ENCODE results near the gene ZNF217. TPM values are rescaled to one million over a fixed set of nuclear protein-coding genes. Genes with fewer than 3 reads are reported as not detected.

The ZNF217 gene
- total and polyA plus RNA-seq, 9 of the 15 experiments (the other 6 are each of a cell fraction or from before 2014, with no cell fraction given) = 3.0 to 41.8 (median 16.8) TPM

DNA sequence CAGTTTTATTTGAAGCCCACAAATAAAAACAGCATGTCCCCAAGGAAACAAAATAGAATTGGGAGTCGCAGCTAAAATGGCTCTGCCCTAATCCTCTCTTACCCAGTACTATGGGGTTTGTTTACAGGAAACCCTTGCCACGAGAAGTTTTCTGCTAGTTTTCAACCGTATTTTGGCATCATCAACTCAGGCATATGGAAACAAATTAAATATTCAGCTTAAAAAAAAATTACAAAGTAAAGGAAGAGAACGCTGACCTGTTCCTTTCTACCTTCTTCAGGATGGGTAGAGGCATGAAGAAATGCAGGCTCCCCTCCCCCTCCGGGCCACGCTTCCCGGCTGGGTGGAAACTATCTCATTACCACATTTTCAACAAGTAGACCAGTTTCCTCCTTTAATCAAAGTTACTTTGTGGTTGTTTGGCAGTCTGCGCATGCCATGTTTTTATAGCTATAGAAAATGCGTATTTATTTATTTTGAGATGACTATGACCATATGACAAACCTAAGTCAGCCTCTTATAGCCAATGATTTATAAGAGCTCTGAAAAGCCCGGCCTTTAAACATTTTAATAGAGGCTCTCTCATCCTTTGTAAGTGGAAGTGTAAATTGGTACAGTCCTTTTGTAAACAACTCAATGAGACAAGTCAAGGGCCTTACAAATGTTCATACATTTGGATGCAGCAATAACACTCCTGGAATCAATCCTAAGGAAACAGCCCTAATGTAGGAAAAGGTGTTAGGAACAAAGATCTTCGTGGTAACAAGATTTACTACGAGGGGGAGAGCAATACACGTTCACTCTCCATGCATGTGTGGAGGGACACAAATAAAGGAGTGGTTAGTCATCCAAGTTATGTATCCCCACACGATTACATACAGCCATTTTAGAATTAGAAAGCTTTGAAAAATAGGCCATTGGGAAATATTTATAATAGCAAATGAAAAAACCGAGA is 16.1 kb upstream of the ZNF217 start (continued):
- no peak for TF ChIP-seq CCAR2 (IDR thresholded peaks at IDR 0.05; ENCODE audit: low read depth, low read length)
- no peak for TF ChIP-seq HIVEP1 (CRISPR knock-in tag; IDR thresholded peaks at IDR 0.05)
- TF ChIP-seq ZFP30 (CRISPR knock-in tag; IDR thresholded peaks at IDR 0.05; ENCODE audit: borderline replicate concordance) = no peak
- no peak for TF ChIP-seq ZFP1 (CRISPR knock-in tag; IDR thresholded peaks at IDR 0.05)
- peak; percentile 30 for TF ChIP-seq BRD9 (IDR thresholded peaks at IDR 0.05; ENCODE audit: low read depth, partially characterized antibody)
- TF ChIP-seq, protein P1, sequence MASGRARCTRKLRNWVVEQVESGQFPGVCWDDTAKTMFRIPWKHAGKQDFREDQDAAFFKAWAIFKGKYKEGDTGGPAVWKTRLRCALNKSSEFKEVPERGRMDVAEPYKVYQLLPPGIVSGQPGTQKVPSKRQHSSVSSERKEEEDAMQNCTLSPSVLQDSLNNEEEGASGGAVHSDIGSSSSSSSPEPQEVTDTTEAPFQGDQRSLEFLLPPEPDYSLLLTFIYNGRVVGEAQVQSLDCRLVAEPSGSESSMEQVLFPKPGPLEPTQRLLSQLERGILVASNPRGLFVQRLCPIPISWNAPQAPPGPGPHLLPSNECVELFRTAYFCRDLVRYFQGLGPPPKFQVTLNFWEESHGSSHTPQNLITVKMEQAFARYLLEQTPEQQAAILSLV (tag; IDR thresholded peaks at IDR 0.05) = no peak
- TF ChIP-seq, protein P2, sequence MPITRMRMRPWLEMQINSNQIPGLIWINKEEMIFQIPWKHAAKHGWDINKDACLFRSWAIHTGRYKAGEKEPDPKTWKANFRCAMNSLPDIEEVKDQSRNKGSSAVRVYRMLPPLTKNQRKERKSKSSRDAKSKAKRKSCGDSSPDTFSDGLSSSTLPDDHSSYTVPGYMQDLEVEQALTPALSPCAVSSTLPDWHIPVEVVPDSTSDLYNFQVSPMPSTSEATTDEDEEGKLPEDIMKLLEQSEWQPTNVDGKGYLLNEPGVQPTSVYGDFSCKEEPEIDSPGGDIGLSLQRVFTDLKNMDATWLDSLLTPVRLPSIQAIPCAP (CRISPR knock-in tag; IDR thresholded peaks at IDR 0.05; ENCODE audit: borderline replicate concordance) = no peak
- TF ChIP-seq ZNF121 (CRISPR knock-in tag; conservative IDR thresholded peaks at IDR 0.05) = no peak
- TF ChIP-seq GABPB1 (CRISPR knock-in tag; IDR thresholded peaks at IDR 0.05) = no peak
- no peak for TF ChIP-seq RBFOX2 (IDR thresholded peaks at IDR 0.05; ENCODE audit: low read depth, low read length)
- TF ChIP-seq TCFL5 (CRISPR knock-in tag; conservative IDR thresholded peaks at IDR 0.05) = no peak
- TF ChIP-seq CHD2 (IDR thresholded peaks at IDR 0.05; ENCODE audit: low read depth, low read length) = peak; percentile 47; the same call in 1 of the 2 replicates
- peak; percentile 74 for TF ChIP-seq ZNF175 (CRISPR knock-in tag; IDR thresholded peaks at IDR 0.05; ENCODE audit: low read depth)
- TF ChIP-seq DMBX1 (CRISPR knock-in tag; IDR thresholded peaks at IDR 0.05; ENCODE audit: borderline replicate concordance) = peak; percentile 63; the same call in 1 of the 2 replicates
- TF ChIP-seq DNMT1 (IDR thresholded peaks at IDR 0.05) = no peak
- no peak for TF ChIP-seq KDM1A (IDR thresholded peaks at IDR 0.05)
- 0 out of 2 replicates have a peak, but pooled peaks have one; percentile 45 for TF ChIP-seq PYGO2 (tag; IDR thresholded peaks at IDR 0.05)
- no peak for TF ChIP-seq ZBED1 (IDR thresholded peaks at IDR 0.05)
- TF ChIP-seq MED1 (CRISPR knock-in tag; IDR thresholded peaks at IDR 0.05; ENCODE audit: borderline replicate concordance) = no peak
- TF ChIP-seq, protein P3, sequence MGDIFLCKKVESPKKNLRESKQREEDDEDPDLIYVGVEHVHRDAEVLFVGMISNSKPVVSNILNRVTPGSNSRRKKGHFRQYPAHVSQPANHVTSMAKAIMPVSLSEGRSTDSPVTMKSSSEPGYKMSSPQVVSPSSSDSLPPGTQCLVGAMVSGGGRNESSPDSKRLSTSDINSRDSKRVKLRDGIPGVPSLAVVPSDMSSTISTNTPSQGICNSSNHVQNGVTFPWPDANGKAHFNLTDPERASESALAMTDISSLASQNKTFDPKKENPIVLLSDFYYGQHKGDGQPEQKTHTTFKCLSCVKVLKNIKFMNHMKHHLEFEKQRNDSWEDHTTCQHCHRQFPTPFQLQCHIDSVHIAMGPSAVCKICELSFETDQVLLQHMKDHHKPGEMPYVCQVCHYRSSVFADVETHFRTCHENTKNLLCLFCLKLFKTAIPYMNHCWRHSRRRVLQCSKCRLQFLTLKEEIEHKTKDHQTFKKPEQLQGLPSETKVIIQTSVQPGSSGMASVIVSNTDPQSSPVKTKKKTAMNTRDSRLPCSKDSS (IDR thresholded peaks at IDR 0.05; ENCODE audit: low read depth, partially characterized antibody) = no peak
- no peak for TF ChIP-seq SAFB (IDR thresholded peaks at IDR 0.05; ENCODE audit: borderline replicate concordance, low read depth, low read length)
- TF ChIP-seq, protein P4, sequence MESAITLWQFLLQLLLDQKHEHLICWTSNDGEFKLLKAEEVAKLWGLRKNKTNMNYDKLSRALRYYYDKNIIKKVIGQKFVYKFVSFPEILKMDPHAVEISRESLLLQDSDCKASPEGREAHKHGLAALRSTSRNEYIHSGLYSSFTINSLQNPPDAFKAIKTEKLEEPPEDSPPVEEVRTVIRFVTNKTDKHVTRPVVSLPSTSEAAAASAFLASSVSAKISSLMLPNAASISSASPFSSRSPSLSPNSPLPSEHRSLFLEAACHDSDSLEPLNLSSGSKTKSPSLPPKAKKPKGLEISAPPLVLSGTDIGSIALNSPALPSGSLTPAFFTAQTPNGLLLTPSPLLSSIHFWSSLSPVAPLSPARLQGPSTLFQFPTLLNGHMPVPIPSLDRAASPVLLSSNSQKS (CRISPR knock-in tag; IDR thresholded peaks at IDR 0.05) = no peak
- TF ChIP-seq, protein P5, sequence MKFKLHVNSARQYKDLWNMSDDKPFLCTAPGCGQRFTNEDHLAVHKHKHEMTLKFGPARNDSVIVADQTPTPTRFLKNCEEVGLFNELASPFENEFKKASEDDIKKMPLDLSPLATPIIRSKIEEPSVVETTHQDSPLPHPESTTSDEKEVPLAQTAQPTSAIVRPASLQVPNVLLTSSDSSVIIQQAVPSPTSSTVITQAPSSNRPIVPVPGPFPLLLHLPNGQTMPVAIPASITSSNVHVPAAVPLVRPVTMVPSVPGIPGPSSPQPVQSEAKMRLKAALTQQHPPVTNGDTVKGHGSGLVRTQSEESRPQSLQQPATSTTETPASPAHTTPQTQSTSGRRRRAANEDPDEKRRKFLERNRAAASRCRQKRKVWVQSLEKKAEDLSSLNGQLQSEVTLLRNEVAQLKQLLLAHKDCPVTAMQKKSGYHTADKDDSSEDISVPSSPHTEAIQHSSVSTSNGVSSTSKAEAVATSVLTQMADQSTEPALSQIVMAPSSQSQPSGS (CRISPR knock-in tag; IDR thresholded peaks at IDR 0.05) = no peak
